ENCODE data around the gene ACE.

DNA sequence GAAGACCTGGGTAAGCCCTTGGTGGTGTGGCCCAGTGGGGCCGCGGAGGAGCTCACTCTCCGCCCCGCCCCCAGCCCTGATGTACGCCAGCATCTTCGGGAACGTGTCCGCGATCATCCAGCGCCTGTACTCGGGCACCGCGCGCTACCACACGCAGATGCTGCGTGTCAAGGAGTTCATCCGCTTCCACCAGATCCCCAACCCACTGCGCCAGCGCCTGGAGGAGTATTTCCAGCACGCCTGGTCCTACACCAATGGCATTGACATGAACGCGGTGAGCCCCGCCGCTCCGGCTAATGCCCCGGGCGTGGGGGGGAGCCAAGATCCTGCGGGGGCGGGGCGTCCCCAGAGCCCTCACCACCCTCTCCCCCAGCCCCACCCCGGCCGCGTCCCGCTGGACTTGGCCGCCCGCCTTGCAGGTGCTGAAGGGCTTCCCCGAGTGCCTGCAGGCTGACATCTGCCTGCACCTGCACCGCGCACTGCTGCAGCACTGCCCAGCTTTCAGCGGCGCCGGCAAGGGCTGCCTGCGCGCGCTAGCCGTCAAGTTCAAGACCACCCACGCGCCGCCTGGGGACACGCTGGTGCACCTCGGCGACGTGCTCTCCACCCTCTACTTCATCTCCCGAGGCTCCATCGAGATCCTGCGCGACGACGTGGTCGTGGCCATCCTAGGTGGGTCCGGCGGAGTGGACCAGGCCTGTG is 61.3 kb downstream of the ACE start:
- no peak for TF ChIP-seq POLR2A (IDR thresholded peaks at IDR 0.05)
- TF ChIP-seq, protein P1, sequence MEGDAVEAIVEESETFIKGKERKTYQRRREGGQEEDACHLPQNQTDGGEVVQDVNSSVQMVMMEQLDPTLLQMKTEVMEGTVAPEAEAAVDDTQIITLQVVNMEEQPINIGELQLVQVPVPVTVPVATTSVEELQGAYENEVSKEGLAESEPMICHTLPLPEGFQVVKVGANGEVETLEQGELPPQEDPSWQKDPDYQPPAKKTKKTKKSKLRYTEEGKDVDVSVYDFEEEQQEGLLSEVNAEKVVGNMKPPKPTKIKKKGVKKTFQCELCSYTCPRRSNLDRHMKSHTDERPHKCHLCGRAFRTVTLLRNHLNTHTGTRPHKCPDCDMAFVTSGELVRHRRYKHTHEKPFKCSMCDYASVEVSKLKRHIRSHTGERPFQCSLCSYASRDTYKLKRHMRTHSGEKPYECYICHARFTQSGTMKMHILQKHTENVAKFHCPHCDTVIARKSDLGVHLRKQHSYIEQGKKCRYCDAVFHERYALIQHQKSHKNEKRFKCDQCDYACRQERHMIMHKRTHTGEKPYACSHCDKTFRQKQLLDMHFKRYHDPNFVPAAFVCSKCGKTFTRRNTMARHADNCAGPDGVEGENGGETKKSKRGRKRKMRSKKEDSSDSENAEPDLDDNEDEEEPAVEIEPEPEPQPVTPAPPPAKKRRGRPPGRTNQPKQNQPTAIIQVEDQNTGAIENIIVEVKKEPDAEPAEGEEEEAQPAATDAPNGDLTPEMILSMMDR (IDR thresholded peaks at IDR 0.05): no peak
- no peak for TF ChIP-seq POLR2AphosphoS5 (IDR thresholded peaks at IDR 0.05)

Data from breast epithelium (tissue), 3 donors.